ENCODE data around the gene NMU.

- TF ChIP-seq CTCF (conservative IDR thresholded peaks at IDR 0.05; ENCODE audit: low read length) = no peak
- no peak for TF ChIP-seq EZH2phosphoT487 (IDR thresholded peaks at IDR 0.05; ENCODE audit: borderline replicate concordance, low read depth, low read length)
These were observed 76.0 kb downstream of the NMU start for GRCh38 chr4:55560096-55560495.

Data from OCI-LY7 (cell line).